NCI-H748 (cell line): ENCODE measurements around the gene PACRG.
A peak's percentile ranks its signal among the peaks of the same experiment; 100 is the strongest.
"Not testable (repeated sequence)": the region's sequence is repeated elsewhere in the genome, so short reads cannot be mapped to it uniquely, and the experiment has no call there.

ENCODE experiments used
- DNase-seq: peaks from one replicate; lab custom pipeline; 2025; ENCODE audit not compliant: unreplicated experiment; lab: John Stamatoyannopoulos, UW

Gene PACRG

DNA sequence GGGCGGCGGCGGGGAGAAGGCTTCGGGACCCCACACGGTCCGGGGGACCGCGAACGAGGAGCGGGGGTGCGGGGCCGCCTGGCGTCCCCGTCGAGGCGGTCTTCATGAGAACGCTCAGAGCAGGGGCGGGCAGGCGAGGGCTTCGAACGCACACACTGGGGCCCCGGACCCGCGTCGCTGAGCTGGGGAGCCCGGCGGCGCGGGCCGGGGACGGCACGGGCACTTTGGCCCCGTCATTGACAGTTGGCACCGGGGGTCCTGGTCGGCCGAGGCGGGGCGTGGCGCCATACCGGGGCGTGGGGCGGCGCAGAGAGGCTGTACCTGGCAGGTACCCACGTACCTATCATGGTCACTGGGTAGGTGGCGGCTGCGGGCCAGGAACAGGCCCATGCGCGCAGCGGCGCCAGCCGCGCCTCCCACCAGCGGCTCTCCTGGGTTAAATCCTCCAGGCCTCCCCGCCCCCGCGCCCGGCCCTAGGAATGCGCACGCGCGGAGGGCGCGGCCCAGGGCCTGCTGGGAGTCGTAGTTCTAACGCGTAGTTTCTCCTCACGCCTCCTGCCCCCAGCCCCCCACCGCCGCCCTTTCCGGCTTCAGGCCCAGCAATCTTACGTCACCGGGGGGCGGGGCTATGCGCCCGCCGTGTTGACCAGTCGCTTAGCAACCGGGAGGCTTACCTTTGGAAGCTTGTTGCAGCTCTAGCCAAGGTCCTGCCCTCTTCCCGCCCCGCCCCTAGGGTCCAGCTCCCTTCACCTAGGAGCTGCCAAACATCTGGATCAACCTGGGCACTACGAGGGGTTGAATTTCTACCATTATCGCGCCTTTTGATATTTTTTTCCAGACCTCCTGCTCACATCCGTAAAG, at the start of gene PACRG, which contains the start of gene PRKN:
PACRG (plus strand) TSS at position 653 of the 861 bp plus-strand sequence.
PRKN (minus strand) TSS at position 445 of the 861 bp plus-strand sequence.
- peak; percentile 99 for DNase-seq

- DNase-seq: not testable (repeated sequence)
These were observed 48.9 kb upstream of the PACRG start for GRCh38 chr6:162678896-162679295.

DNA sequence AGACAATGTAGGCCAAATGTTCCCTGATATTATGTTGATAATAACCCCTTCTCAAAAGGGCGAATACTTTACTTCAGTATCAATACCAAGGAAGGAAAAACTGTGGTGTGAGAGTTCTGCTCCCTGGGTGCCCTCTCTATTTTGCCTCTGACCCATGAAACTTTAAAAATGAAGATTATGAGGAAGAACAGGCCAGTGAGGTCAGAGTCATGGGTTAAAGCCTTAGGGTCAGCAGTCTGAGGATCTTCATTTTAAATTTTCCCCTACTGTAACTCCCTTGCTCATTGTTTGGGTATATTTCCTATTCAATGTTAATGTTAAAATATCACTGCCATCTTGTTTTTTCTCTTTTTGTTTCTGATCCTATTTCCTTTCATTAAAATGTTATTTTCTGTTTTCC, 48.1 kb upstream of the PACRG start:
- DNase-seq: no peak

- no peak for DNase-seq
These were observed 47.4 kb upstream of the PACRG start for GRCh38 chr6:162680367-162680766.

- no peak for DNase-seq
These were observed 46.9 kb upstream of the PACRG start for GRCh38 chr6:162680871-162681270.

DNA sequence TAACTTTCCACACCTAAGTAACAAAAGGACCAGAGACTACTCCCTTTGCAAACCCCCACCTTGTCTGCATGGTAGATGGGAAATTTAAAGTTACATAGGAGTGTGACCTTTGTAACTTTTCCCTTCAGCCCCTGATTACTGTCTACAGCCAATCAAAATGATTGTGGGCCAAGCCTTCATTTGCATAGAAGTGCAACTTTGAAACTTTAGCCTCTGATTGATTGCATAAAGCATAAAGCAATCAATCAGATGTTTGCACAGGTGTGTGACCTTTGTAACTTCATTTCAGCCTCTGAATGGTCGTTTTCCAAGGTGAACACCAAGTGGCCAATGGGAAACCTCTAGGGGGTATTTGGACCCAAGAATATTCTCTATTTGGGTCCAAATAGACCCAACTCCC, 46.3 kb upstream of the PACRG start:
- DNase-seq: no peak

DNA sequence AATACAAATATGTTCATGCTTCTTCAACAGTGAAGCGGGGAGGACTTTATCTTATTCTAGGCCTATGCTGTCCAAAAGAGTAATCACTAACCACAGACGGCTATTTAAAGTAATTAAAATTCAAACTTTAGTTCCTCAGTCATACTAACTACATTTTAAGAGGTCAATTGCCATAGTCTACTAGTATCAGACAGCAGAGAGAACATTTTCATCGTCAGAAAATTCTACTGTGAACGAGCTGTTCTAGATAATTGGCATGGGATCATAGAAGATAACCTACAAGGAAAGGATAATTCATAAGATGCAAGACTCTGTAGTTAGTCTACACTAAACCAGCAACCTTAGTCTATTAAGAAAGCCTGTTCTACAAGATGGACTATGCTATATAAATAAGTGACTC, 44.6 kb upstream of the PACRG start:
- DNase-seq: no peak

DNA sequence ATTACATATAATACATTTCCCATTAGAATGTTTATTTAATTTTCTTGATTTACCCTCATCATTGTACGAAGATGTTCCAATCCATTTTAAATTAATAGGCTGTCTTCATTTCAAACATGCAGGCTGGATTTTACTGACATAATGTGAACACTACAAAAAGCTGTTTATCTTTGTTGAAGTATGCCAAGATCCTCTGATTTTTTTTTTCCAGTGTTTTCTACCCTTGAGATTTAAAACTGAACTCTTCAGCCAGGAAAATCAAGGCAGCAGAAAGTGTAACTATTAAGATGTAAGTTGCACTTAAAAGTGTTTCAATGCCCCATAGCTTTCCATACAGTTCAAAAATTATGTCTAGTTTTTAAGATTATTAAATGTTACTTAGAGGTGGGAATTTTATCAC, 43.7 kb upstream of the PACRG start:
- DNase-seq: no peak

DNA sequence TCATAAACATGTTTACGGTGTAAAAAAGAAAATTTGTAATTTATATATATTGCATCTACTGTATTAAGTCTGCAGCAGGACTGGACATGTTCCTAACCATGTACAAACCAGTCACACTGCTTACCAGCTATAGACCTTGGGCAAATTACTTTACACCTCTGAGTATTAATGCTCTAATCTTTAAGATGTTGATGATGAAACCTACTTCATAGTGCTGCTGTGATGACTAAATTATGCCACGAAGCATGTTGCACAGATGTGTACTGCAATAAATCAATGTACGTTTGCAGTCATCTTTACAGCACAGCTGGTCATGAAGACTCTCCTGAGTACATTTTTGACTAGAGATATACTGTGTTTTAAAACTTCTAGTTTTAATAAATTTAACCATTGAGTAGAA, 42.8 kb upstream of the PACRG start:
- no peak for DNase-seq

DNA sequence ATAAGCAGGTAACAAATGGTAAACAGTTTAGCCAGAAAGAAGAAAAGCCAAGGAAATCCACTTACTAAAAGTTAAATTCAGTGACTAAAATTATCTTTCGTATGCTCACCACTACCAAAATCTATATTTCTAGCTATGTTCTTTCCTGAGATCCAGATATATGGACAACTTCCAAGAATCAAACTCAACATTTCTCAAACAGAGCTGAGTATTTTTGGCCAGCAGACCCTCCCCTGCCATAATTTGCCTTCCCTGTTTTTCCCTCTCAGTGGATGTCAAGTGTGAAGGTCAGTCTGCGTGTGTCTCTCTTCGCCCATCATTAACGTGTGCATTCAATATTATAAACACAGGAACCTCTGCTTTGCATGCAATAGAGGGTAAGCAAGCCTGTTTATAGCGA, 42.2 kb upstream of the PACRG start:
- DNase-seq: no peak

DNA sequence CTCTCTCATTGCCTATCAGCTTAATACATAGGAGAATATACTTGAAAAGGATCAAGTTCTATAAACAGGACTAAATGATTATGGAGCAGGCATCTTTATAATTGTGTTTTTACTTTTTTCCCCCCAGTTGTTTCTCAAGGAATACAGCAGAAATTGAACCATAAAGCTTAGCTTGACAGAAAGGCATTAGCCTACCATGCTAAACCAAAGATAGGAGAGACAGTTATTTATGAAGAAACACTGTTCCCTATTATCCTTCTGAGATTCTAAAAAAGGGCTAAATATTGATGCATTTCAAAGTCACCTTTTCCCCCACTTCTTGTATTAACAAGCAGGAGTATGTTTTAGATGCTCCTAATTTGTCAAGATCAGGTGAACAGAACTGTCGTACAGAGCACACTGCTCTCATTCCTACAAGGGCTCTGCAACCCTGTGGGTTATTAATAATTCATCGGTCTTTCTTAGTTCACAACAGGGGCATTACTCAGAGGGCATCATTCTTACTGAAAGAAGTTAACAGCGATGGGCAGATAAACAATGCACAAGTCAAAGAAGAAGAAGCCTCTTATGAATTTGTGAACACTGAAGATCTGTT, 38.9 kb upstream of the PACRG start:
- no peak for DNase-seq

DNA sequence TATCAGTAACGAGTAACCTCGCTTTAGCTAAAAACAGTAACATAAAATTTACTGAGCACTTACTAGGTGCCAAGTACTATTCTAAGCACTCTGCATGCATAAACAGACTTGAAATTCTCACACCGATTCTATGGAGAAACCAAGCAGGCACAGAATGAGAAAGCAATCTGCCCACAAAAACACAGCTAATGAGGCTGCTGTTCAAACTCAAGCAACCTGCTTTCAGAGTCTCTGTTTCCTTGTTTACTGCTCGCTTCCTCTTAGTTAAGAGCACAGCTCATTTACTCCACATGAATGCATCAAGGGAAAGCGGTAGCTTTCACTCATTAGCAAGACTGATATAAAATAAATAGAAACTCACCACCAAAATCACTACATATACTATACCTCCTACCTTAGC, 37.6 kb upstream of the PACRG start:
- no peak for DNase-seq

DNA sequence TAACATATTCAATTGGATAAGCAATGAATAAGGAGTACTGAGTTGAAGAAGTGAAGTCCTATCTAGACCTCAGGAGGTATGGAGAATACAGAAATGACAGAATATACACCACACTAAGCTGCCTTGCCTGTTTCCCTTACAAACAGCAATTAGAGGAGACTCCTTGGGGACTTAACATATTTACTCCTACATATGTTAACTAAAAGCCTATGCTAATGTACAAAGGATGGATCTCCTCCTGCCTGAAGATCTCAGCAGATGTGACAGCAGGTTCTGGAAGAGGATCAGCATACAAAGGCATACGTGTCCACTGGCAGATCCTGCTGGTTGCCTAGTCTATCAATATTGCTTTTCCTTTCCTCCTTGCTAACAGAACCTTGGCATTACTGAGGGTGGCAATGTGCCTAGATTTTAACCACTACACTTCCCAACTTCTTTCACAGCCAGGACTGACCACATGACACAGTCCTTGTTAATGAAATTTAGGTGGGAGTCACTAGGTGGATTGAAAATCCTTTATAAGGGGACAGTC, 29.8 kb upstream of the PACRG start:
- DNase-seq: no peak

- DNase-seq: no peak
These were observed 29.3 kb upstream of the PACRG start for GRCh38 chr6:162698440-162698839.

DNA sequence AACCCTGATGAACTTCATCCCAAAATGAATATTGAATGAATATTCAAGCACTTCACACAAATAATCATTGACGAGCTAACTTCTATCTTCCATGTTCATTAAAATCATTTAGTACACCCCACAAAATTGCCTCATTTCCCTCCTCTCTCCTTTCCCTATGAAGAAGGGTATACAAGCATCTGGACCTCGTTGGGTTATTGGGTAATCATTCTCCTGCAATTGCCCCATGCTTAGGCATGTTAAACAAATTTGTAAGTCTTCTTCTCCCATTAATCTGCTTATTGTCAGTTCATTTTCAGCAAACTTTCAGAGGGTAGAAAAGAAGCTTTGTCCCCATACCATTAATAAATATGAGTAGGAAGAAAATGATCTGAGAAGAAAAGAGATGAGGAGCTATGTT, 27.8 kb upstream of the PACRG start:
- no peak for DNase-seq

- no peak for DNase-seq
These were observed 26.8 kb upstream of the PACRG start for GRCh38 chr6:162700966-162701365.

GRCh38 chr6:162701551-162701950, 26.2 kb upstream of the PACRG start:
- no peak for DNase-seq

GRCh38 chr6:162702446-162702845, 25.3 kb upstream of the PACRG start:
- no peak for DNase-seq

DNA sequence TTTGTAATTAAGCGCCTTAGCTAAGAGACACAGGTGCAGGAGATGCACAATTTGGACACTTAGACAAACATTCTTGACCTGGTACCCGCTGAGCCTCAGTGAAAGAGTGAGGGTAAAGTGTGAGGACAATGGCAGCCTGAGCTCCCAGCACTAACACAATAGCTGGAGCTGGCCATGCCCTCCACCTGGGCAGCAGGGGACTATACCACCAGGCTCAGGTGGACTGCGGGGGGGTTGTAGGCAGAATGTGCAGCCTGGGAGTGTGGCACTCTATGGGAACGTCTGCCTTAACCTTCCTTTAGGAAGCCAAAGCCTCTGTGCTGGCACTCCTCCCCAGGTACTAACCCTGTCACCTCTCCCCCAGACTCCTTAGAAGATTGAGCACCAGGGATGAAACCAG, 23.8 kb upstream of the PACRG start:
- peak; percentile 89 for DNase-seq

DNA sequence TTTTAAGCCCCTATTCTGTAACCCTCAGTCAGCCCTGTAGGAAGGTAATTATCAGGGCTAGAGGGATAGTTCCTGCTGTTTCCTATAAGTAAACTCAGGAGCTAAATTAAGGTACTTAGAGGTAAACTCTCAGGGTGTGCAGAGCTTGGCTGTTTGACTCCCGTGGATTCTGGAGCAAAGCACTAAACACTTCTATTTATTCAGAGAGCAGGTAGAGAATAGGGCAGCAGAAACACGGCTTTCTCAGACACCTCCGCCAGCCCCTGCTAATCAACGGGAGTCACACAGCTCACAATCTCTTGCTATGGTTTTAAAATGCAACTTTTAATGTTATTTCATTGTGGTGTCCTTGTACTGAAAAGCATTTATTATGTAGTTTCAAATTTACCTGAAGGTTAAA, 22.0 kb upstream of the PACRG start:
- DNase-seq: peak; percentile 84

DNA sequence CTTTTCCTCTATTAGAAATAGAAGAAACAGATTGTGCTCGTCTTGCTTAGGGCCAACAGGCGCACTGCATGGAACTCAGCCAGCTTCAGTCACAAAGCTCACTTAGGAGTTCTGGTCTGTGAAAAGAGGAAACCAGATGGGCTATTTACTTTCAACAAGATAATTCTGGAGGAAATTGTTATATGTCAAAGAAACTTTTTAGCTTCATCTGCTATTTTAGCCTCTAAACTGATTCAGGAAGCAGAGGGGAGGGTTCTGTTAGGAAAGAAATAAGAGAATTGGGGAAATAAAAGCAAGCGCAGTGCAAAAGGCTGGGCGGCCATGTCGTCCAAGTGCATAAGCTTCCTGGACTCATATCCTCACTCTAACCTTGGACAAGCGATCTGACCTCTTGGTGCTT, 21.5 kb upstream of the PACRG start:
- DNase-seq: peak; percentile 16

DNA sequence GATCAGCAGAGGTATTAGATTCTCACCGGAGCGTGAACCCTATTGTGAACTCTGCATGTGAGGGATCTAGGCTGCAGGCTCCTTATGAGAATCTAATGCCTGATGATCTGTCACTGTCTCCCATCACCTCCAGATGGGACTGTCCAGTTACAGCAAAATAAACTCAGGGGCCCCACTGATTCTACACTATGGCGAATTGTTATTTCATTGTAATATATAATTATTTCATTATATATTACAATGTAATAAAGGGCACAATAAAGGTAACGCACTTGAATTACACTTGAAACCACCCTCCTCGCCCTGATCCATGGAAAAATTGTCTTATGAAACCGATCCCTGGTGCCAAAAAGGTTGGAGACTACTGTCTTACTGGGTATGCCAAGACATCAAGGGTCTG, 18.8 kb upstream of the PACRG start:
- peak; percentile 35 for DNase-seq
